ENCODE measurements around the gene EMILIN2. TPM values are rescaled to one million over a fixed set of nuclear protein-coding genes. Genes with fewer than 3 reads are reported as not detected.
"Not testable (repeated sequence)": the region's sequence is repeated elsewhere in the genome, so short reads cannot be mapped to it uniquely, and the experiment has no call there.

Gene EMILIN2
- polyA plus RNA-seq, 1 donor (not counting 4 experiments of a cell fraction or from before 2014, with no cell fraction given), result 0.07 TPM

- H4K20me1 ChIP-seq (ENCODE audit: control insufficient read depth, extremely low read depth, insufficient read depth, low read length), result no peaks in the 10 kb centered on the region
- H3K27ac ChIP-seq (ENCODE audit: control insufficient read depth, insufficient read depth, low read length), result no peak overlapping the region
- H3K79me2 ChIP-seq (ENCODE audit: control insufficient read depth, insufficient read depth, low read length), result no peaks in the 10 kb centered on the region
- dilution Hi-C loops (cut with MboI; ENCODE audit: extremely low pct_ligation_motif_present, low sequenced_read_pairs), result no loop called here
- FAIRE-seq, result no peak
- peaks cover 0 to 3% of the 10 kb centered on the region in 2 experiments for H3K36me3 ChIP-seq (ENCODE audit: control insufficient read depth in 2 of 2, extremely low read depth in 1 of 2, insufficient read depth in 2 of 2, low read length in 2 of 2)
- no peak overlapping the region for H2AFZ ChIP-seq (ENCODE audit: control insufficient read depth, low read length)
- no peak overlapping the region for H3K9ac ChIP-seq (ENCODE audit: control insufficient read depth, extremely low read depth, insufficient read depth, low read length)
- no peaks in the 10 kb centered on the region for H3K27me3 ChIP-seq (ENCODE audit: control insufficient read depth, extremely low read depth, insufficient read depth, low read length)
- H3K9me3 ChIP-seq (ENCODE audit: control insufficient read depth, low read depth, low read length), result no peaks in the 10 kb centered on the region
- DNase-seq (ENCODE audit: low read depth, low spot score), result no peak
- no peaks in the 10 kb centered on the region for H3K4me1 ChIP-seq (ENCODE audit: control insufficient read depth, extremely low read depth, insufficient read depth, low read length)
- H3K4me2 ChIP-seq (ENCODE audit: control insufficient read depth, extremely low read depth, insufficient read depth, low read depth, low read length), result no peak overlapping the region
- no peak for TF ChIP-seq EZH2 (IDR thresholded peaks at IDR 0.05; ENCODE audit: low read length)
- TF ChIP-seq, protein P1, sequence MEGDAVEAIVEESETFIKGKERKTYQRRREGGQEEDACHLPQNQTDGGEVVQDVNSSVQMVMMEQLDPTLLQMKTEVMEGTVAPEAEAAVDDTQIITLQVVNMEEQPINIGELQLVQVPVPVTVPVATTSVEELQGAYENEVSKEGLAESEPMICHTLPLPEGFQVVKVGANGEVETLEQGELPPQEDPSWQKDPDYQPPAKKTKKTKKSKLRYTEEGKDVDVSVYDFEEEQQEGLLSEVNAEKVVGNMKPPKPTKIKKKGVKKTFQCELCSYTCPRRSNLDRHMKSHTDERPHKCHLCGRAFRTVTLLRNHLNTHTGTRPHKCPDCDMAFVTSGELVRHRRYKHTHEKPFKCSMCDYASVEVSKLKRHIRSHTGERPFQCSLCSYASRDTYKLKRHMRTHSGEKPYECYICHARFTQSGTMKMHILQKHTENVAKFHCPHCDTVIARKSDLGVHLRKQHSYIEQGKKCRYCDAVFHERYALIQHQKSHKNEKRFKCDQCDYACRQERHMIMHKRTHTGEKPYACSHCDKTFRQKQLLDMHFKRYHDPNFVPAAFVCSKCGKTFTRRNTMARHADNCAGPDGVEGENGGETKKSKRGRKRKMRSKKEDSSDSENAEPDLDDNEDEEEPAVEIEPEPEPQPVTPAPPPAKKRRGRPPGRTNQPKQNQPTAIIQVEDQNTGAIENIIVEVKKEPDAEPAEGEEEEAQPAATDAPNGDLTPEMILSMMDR (optimal IDR thresholded peaks at IDR 0.05 in 1 of 3, IDR thresholded peaks at IDR 0.05 in 1 of 3, conservative IDR thresholded peaks at IDR 0.05 in 1 of 3; ENCODE audit: extremely low read depth in 1 of 3, insufficient read depth in 2 of 3, low read length in 3 of 3), result no peak
- H3K4me3 ChIP-seq (ENCODE audit: control insufficient read depth in 2 of 3, extremely low read depth in 1 of 3, insufficient read depth in 2 of 3, low read depth in 1 of 3, low read length in 3 of 3), result no peak overlapping the region
- no peaks in the 10 kb centered on the region for H3K9me1 ChIP-seq (ENCODE audit: control insufficient read depth, extremely low read depth, insufficient read depth, low read length)
Observed at GRCh38 chr18:2914881-2915240, 68.1 kb downstream of the EMILIN2 start.

GRCh38 chr18:2915486-2915885 is 68.7 kb downstream of the EMILIN2 start:
- H3K27me3 ChIP-seq (ENCODE audit: control insufficient read depth, extremely low read depth, insufficient read depth, low read length); H3K9ac ChIP-seq (ENCODE audit: control insufficient read depth, extremely low read depth, insufficient read depth, low read length); H3K36me3 ChIP-seq (ENCODE audit: control insufficient read depth in 2 of 2, extremely low read depth in 1 of 2, insufficient read depth in 2 of 2, low read length in 2 of 2); FAIRE-seq; H3K27ac ChIP-seq (ENCODE audit: control insufficient read depth, insufficient read depth, low read length); dilution Hi-C loops (cut with MboI; ENCODE audit: extremely low pct_ligation_motif_present, low sequenced_read_pairs); H3K9me1 ChIP-seq (ENCODE audit: control insufficient read depth, extremely low read depth, insufficient read depth, low read length); H3K79me2 ChIP-seq (ENCODE audit: control insufficient read depth, insufficient read depth, low read length); H3K4me2 ChIP-seq (ENCODE audit: control insufficient read depth, extremely low read depth, insufficient read depth, low read depth, low read length); DNase-seq (ENCODE audit: low read depth, low spot score); H3K9me3 ChIP-seq (ENCODE audit: control insufficient read depth, low read depth, low read length); H3K4me3 ChIP-seq (ENCODE audit: control insufficient read depth in 2 of 3, extremely low read depth in 1 of 3, insufficient read depth in 2 of 3, low read depth in 1 of 3, low read length in 3 of 3); H3K4me1 ChIP-seq (ENCODE audit: control insufficient read depth, extremely low read depth, insufficient read depth, low read length); H2AFZ ChIP-seq (ENCODE audit: control insufficient read depth, low read length); H4K20me1 ChIP-seq (ENCODE audit: control insufficient read depth, extremely low read depth, insufficient read depth, low read length): not testable (repeated sequence)

DNA sequence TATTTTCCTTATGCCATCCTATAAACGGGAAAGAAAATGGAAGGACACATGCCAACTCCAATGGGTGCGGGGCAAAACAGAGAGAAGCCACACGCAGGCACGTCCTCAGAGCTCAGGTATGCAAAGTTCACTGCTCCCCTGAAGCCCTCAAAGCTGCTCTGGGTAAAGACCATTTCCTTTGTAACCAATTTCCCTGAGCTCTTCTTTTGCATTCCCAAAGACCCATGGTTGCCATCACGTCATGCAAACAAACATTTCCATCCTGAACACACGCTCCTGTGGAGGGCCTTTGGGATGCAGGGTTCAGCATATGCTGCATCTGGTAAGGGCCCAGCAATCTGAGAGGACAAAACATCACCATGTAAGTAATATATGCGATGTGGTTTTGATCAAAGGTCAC is 69.4 kb downstream of the EMILIN2 start:
- no peak overlapping the region for H3K27ac ChIP-seq (ENCODE audit: control insufficient read depth, insufficient read depth, low read length)
- FAIRE-seq, result no peak
- no peak overlapping the region for H3K4me3 ChIP-seq (ENCODE audit: control insufficient read depth in 2 of 3, extremely low read depth in 1 of 3, insufficient read depth in 2 of 3, low read depth in 1 of 3, low read length in 3 of 3)
- DNase-seq (ENCODE audit: low read depth, low spot score), result no peak
- H3K9me1 ChIP-seq (ENCODE audit: control insufficient read depth, extremely low read depth, insufficient read depth, low read length), result no peaks in the 10 kb centered on the region
- no peaks in the 10 kb centered on the region for H3K79me2 ChIP-seq (ENCODE audit: control insufficient read depth, insufficient read depth, low read length)
- H3K4me1 ChIP-seq (ENCODE audit: control insufficient read depth, extremely low read depth, insufficient read depth, low read length), result no peaks in the 10 kb centered on the region
- no peaks in the 10 kb centered on the region for H3K27me3 ChIP-seq (ENCODE audit: control insufficient read depth, extremely low read depth, insufficient read depth, low read length)
- H3K36me3 ChIP-seq (ENCODE audit: control insufficient read depth in 2 of 2, extremely low read depth in 1 of 2, insufficient read depth in 2 of 2, low read length in 2 of 2), result peaks cover 0 to 4% of the 10 kb centered on the region in 2 experiments
- dilution Hi-C loops (cut with MboI; ENCODE audit: extremely low pct_ligation_motif_present, low sequenced_read_pairs), result no loop called here
- H3K9ac ChIP-seq (ENCODE audit: control insufficient read depth, extremely low read depth, insufficient read depth, low read length), result no peak overlapping the region
- no peak for TF ChIP-seq EZH2 (IDR thresholded peaks at IDR 0.05; ENCODE audit: low read length)
- TF ChIP-seq, protein P1 (optimal IDR thresholded peaks at IDR 0.05 in 1 of 3, IDR thresholded peaks at IDR 0.05 in 1 of 3, conservative IDR thresholded peaks at IDR 0.05 in 1 of 3; ENCODE audit: extremely low read depth in 1 of 3, insufficient read depth in 2 of 3, low read length in 3 of 3), result no peak
- no peak overlapping the region for H3K4me2 ChIP-seq (ENCODE audit: control insufficient read depth, extremely low read depth, insufficient read depth, low read depth, low read length)
- H3K9me3 ChIP-seq (ENCODE audit: control insufficient read depth, low read depth, low read length), result no peaks in the 10 kb centered on the region
- H2AFZ ChIP-seq (ENCODE audit: control insufficient read depth, low read length), result no peak overlapping the region
- no peaks in the 10 kb centered on the region for H4K20me1 ChIP-seq (ENCODE audit: control insufficient read depth, extremely low read depth, insufficient read depth, low read length)

Data from keratinocyte (primary cell).